Endothelial cell of umbilical vein (primary cell): Measurements from ENCODE around the gene OLIG1. TPM values are rescaled to one million over a fixed set of nuclear protein-coding genes. Genes with fewer than 3 reads are reported as not detected.

Experiments
- BruUV-seq: library from RNA; stranded (reverse); fragments of 400-500 nt; replicated peaks from 2 replicates; lab custom pipeline; 2021; lab: Mats Ljungman, UMichigan
- CTCF ChIA-PET: fragments of 300-600, 350-600 bp; sonication (Branson Sonifier 250); formaldehyde crosslinking; loops from one replicate; lab custom pipeline; 2021; ENCODE audit warnings: antibody characterized with exemption, inconsistent platforms; lab: Charles Lee
- POLR2A ChIA-PET: fragments of 300-600, 350-600 bp; sonication (Branson Sonifier 250); formaldehyde crosslinking; loops from one replicate; lab custom pipeline; 2021; ENCODE audit warnings: antibody characterized with exemption, inconsistent platforms; lab: Charles Lee
- DNase-seq: peaks from one replicate; pipeline ENCODE4 v3.0.0-alpha.2; 2011; ENCODE audit warnings: low read depth, low spot score
- FAIRE-seq: peaks from 2 replicates; lab custom pipeline; 2011; peaks lifted over from hg19 to GRCh38; lab: Jason Lieb, UNC
- H2AFZ ChIP-seq: 2 replicates; pipeline ENCODE4 v1.6.0; 2012; ENCODE audit warnings: low read depth, low read length, control low read depth, inconsistent platforms
- H3K27ac ChIP-seq: 2 replicates; pipeline ENCODE4 v1.5.1; 2011; ENCODE audit warnings: low read depth, mild to moderate bottlenecking, control low read depth, low read length, moderate library complexity; ENCODE audit not compliant: insufficient read depth
- H3K27me3 ChIP-seq, 2 experiments: 2 replicates each; pipeline versions ENCODE4 v1.6.0 to v1.6.1; 2011; ENCODE audit warnings: low read length in 2 of 2, mixed read lengths in 1 of 2; ENCODE audit not compliant: control insufficient read depth in 2 of 2, insufficient read depth in 2 of 2
- H3K36me3 ChIP-seq, 2 experiments: 2 replicates in 1 of 2; 3 replicates in 1 of 2; pipeline ENCODE4 v1.5.1; 2011; ENCODE audit warnings: low read length in 2 of 2, mild to moderate bottlenecking in 1 of 2, moderate library complexity in 1 of 2; ENCODE audit not compliant: control insufficient read depth in 2 of 2, insufficient read depth in 2 of 2; ENCODE audit errors: extremely low read depth in 1 of 2
- H3K4me1 ChIP-seq: 3 replicates; pipeline ENCODE4 v1.5.1; 2011; ENCODE audit warnings: mild to moderate bottlenecking, low read length; ENCODE audit not compliant: control insufficient read depth, insufficient read depth; ENCODE audit errors: extremely low read depth
- H3K4me2 ChIP-seq: 2 replicates; pipeline ENCODE4 v1.6.1; 2011; ENCODE audit warnings: low read length, control low read depth, mixed read lengths; ENCODE audit not compliant: insufficient read depth
- H3K4me3 ChIP-seq, 3 experiments: fragments of 200-600 bp in 1 of 3; sonication (generic), shearing (Covaris generic) in 1 of 3; replicated peaks in 1 of 3; 2 replicates each; pipeline ENCODE4 v1.5.1; 2011 to 2016; ENCODE audit warnings: control low read depth in 3 of 3, low read length in 3 of 3, mild to moderate bottlenecking in 2 of 3, inconsistent platforms in 1 of 3, low read depth in 1 of 3, moderate library complexity in 1 of 3; ENCODE audit not compliant: insufficient read depth in 1 of 3
- H3K79me2 ChIP-seq: 2 replicates; pipeline ENCODE4 v1.6.0; 2012; ENCODE audit warnings: low read length, inconsistent platforms; ENCODE audit not compliant: control insufficient read depth, insufficient read depth
- H3K9ac ChIP-seq: replicated peaks from 2 replicates; pipeline ENCODE3; 2011; ENCODE audit warnings: low read length, control low read depth; ENCODE audit not compliant: insufficient read depth; ENCODE audit errors: extremely low read depth
- H3K9me1 ChIP-seq: replicated peaks from 3 replicates; pipeline ENCODE4 v1.6.0; 2011; ENCODE audit warnings: mild to moderate bottlenecking, low read length; ENCODE audit not compliant: control insufficient read depth, insufficient read depth; ENCODE audit errors: extremely low read depth
- H3K9me3 ChIP-seq: replicated peaks from 2 replicates; pipeline ENCODE4 v1.5.1; 2012; ENCODE audit warnings: low read length, inconsistent platforms; ENCODE audit not compliant: control insufficient read depth, insufficient read depth
- H4K20me1 ChIP-seq: replicated peaks from 2 replicates; pipeline ENCODE3; 2011; ENCODE audit warnings: mild to moderate bottlenecking, low read length; ENCODE audit not compliant: control insufficient read depth, insufficient read depth; ENCODE audit errors: extremely low read depth
- EZH2 ChIP-seq: IDR thresholded peaks from 2 replicates; pipeline ENCODE4 v1.6.1; 2012; ENCODE audit warnings: borderline replicate concordance, low read depth, mild to moderate bottlenecking, moderate library complexity, low read length, inconsistent platforms; ENCODE audit not compliant: severe bottlenecking
- FOS ChIP-seq: IDR thresholded peaks from 2 replicates; pipeline ENCODE4 v1.6.1; 2011; ENCODE audit warnings: mild to moderate bottlenecking, low read length, moderate library complexity, borderline replicate concordance; ENCODE audit not compliant: insufficient read depth
- GATA2 ChIP-seq: IDR thresholded peaks from 2 replicates; pipeline ENCODE4 v1.7.0; 2011; ENCODE audit warnings: low read depth, mild to moderate bottlenecking, moderate library complexity, mixed read lengths, low read length; ENCODE audit not compliant: insufficient read length, insufficient read depth
- JUN ChIP-seq: IDR thresholded peaks from 2 replicates; pipeline ENCODE4 v1.6.1; 2011; ENCODE audit warnings: borderline replicate concordance, low read depth; ENCODE audit not compliant: insufficient read length, insufficient read depth
- MYC ChIP-seq: IDR thresholded peaks from one replicate; pipeline ENCODE4 v1.6.1; 2011; ENCODE audit warnings: mild to moderate bottlenecking, low read depth, low read length
- POLR2A ChIP-seq: IDR thresholded peaks from 2 replicates; pipeline ENCODE4 v1.6.1; 2012; ENCODE audit warnings: low read depth, mild to moderate bottlenecking, control low read depth, low read length
- POLR2AphosphoS5 ChIP-seq: IDR thresholded peaks from 2 replicates; pipeline ENCODE4 v1.6.1; 2012; ENCODE audit warnings: low read depth, mild to moderate bottlenecking, control low read depth, low read length, moderate library complexity; ENCODE audit not compliant: insufficient read depth
- dilution Hi-C: fragments of 300-500 bp; cut with MboI; formaldehyde crosslinking; loops from one replicate; pipeline ENCODE4 v1.15.0; 2019; ENCODE audit warnings: low sequenced_read_pairs; ENCODE audit not compliant: extremely low pct_ligation_motif_present
- intact Hi-C: fragments of 100-400 bp; cut with micrococcal nuclease; formaldehyde crosslinking; loops from one replicate; pipeline ENCODE4 v1.10.0; 2022
- polyA plus RNA-seq, 4 experiments: library from polyadenylated mRNA; depleted of rRNA in 3 of 4; stranded (reverse) in 3 of 4; unstranded in 1 of 4; fragments of >200 nt; gene quantifications; 2 replicates each; pipeline versions ENCODE4 v1.2.1 to v1.2.3, GENCODE V29; 2011 to 2012; ENCODE audit warnings: missing spikeins in 1 of 4
- total RNA-seq: library from RNA; stranded (reverse); gene quantifications from 2 replicates; pipeline ENCODE4 v1.2.3, GENCODE V29; 2021
- TF ChIP-seq, protein P1 (sequence below): IDR thresholded peaks from 2 replicates; pipeline ENCODE4 v1.6.1; 2011; ENCODE audit not compliant: insufficient read depth, insufficient read length
- TF ChIP-seq, protein P2 (sequence below), 2 donors: IDR thresholded peaks; 1 replicate in 1 of 2; 2 replicates in 1 of 2; pipeline ENCODE4 v1.5.1; 2011; ENCODE audit warnings: low read length in 2 of 2, mild to moderate bottlenecking in 2 of 2, moderate library complexity in 2 of 2, control low read depth in 1 of 2, inconsistent platforms in 1 of 2, low read depth in 1 of 2; ENCODE audit not compliant: insufficient read depth in 1 of 2; ENCODE audit errors: extremely low read depth in 1 of 2

Gene OLIG1
- total and polyA plus RNA-seq, 2 donors (not counting 3 experiments of a cell fraction or from before 2014, with no cell fraction given) = not detected

DNA sequence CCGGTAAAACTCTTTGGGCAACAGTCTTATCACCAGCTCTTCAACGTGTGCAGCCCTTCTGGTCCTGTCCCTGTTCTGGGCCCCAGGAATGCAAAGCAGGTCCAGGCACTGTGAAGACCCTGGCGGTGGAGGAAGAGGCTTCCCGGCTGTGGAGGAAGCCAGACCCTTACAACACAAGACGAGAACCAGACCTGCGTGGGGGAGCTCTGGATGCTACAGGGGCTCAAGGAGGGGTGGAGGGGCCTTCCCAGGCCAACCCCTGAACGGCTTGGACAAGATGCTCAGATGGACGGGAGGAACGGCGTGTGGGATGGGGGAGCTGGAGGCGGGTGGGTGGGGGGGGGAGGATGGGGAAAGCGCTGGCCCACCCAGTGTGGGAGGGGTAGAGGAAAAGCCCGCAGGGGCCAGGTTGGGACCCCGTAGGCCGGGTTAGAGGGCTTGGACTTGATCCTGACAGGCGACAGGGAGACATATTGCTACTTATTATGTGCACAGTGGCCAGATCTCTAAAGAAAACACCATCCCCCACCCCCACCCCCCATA, 49.3 kb upstream of the OLIG1 start:
- Histone ChIP-seq H3K9me3 (no peaks in the 10 kb centered on the region), H4K20me1 (no peaks in the 10 kb centered on the region), H2AFZ (no peak overlapping the region), H3K4me1 (no peaks in the 10 kb centered on the region), H3K4me3 (no peak overlapping the region), H3K79me2 (no peaks in the 10 kb centered on the region), H3K9me1 (no peaks in the 10 kb centered on the region), H3K36me3 (no peaks in the 10 kb centered on the region), H3K9ac (no peak overlapping the region), H3K4me2 (no peak overlapping the region), H3K27me3 (peaks cover 76 to 87% of the 10 kb centered on the region in 2 experiments), H3K27ac (no peak overlapping the region)
- ChIA-PET POLR2A (interaction anchor here (0.6 kb wide), 1 partner anchor 259 kb away, joined by 5 read pairs; no protein-coding TSS in a partner anchor), CTCF (interaction anchor here (0.8 to 2.4 kb wide), 2 partner anchors 9 to 26 kb away, joined by 3 to 8 read pairs; no protein-coding TSS in a partner anchor)
- FAIRE-seq (no peak), DNase-seq (no peak)
- no peak for TF ChIP-seq MYC
- TF ChIP-seq, protein P1, sequence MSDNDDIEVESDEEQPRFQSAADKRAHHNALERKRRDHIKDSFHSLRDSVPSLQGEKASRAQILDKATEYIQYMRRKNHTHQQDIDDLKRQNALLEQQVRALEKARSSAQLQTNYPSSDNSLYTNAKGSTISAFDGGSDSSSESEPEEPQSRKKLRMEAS = no peak
- no peak for TF ChIP-seq FOS
- no peak for TF ChIP-seq EZH2
- TF ChIP-seq POLR2AphosphoS5 = no peak
- TF ChIP-seq, protein P2, sequence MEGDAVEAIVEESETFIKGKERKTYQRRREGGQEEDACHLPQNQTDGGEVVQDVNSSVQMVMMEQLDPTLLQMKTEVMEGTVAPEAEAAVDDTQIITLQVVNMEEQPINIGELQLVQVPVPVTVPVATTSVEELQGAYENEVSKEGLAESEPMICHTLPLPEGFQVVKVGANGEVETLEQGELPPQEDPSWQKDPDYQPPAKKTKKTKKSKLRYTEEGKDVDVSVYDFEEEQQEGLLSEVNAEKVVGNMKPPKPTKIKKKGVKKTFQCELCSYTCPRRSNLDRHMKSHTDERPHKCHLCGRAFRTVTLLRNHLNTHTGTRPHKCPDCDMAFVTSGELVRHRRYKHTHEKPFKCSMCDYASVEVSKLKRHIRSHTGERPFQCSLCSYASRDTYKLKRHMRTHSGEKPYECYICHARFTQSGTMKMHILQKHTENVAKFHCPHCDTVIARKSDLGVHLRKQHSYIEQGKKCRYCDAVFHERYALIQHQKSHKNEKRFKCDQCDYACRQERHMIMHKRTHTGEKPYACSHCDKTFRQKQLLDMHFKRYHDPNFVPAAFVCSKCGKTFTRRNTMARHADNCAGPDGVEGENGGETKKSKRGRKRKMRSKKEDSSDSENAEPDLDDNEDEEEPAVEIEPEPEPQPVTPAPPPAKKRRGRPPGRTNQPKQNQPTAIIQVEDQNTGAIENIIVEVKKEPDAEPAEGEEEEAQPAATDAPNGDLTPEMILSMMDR (IDR thresholded peaks at IDR 0.05; ENCODE audit: extremely low read depth in 1 of 2, insufficient read depth in 1 of 2, low read depth in 1 of 2, low read length in 2 of 2) = no peak
- TF ChIP-seq GATA2 = no peak
- no peak for TF ChIP-seq JUN
- TF ChIP-seq POLR2A = no peak
- BruUV-seq = no TSS peak
- intact Hi-C loops = loop anchor here (10.0 kb wide), 1 partner anchor 54 kb away; the partner anchor contains the start of gene OLIG1
- dilution Hi-C loops = no loop called here
